Heart left ventricle (tissue), 13 donors: ENCODE data around the gene TRAPPC3L.

ENCODE experiments used
- CTCF ChIP-seq, 12 donors: fragments of 200-600 bp; sonication (generic) in 4 of 12; IDR thresholded peaks; one replicate each; pipeline versions ENCODE4 v1.5.0 to v1.8.0; 2018 to 2022; ENCODE audit warnings: antibody characterized with exemption in 12 of 12, mild to moderate bottlenecking in 5 of 12
- POLR2A ChIP-seq, 2 donors: fragments of 450-650 bp; IDR thresholded peaks; one replicate each; pipeline ENCODE4 v1.6.1; 2017; ENCODE audit warnings: antibody characterized with exemption in 2 of 2, mild to moderate bottlenecking in 2 of 2, moderate library complexity in 2 of 2
- donor health status: ischemic (EF 13 %, LVEDD 7.1; RV severe dilation, severe dysfunction).
- donor health status: DM: no; HTN: yes; CAD: no.
- donor health status: DM: no; HTN: no; CAD: no.
- donor health status: ischemic (EF 25% LVEDD 6.9; RV normal size, moderate dysfunction).
- donor health status: ischemic (EF 25% LVEDD 5.7; RV mildly dilated, moderate dysfunction).
- donor health status: ischemic (EF 35%, LVEDD 5.7; RV mildly dilated, moderate dysfunction).
- donor health status: nonischemic (EF 11% LVEDD 7.7; RV severe dilation, severe dysfunction).
- donor health status: DM: yes; HTN: yes; CAD: no.
- donor health status: PGD.
- donor health status: ischemic (EF 29% LVEDD 5.4; RV normal size, mild dysfunction).
- donor health status: nonischemic (EF 23%, LVEDD 6.1; RV moderate dilation, normal function).

DNA sequence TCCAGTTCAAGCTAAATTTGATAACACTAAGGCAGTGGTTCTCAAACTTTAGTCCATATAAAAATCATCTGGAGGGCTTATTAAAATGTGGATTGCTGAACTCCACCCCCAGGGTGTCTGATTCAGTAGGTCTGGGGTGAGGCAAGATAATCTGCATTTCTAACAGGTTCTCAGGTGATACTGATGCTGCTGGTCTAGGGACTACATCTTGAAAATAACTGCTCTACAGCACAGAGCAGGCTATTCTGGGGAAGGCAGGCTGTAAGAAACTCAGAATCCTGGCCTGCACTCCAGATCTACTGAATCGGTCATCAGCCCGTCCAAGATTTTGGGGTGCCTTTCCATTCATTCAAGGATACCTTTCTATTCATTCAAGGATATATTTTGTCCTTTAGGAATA lies 22.6 kb downstream of the TRAPPC3L start:
- TF ChIP-seq CTCF (IDR thresholded peaks at IDR 0.05), result no peak
- TF ChIP-seq POLR2A (IDR thresholded peaks at IDR 0.05), result no peak
